Uterus (tissue), 2 donors: Measurements from ENCODE around the gene MPPED1.

ENCODE experiments used
- CTCF ChIP-seq, 4 experiments: fragments of 200-600 bp in 2 of 4; fragments of 450-650 bp in 2 of 4; sonication (generic) in 2 of 4; IDR thresholded peaks; one replicate each; pipeline ENCODE4 v1.5.1; 2016 to 2019; ENCODE audit warnings: antibody characterized with exemption in 4 of 4, mild to moderate bottlenecking in 2 of 4, moderate library complexity in 1 of 4
- POLR2A ChIP-seq, 2 donors: fragments of 450-650 bp; IDR thresholded peaks; one replicate each; pipeline ENCODE4 v1.6.1; 2016; ENCODE audit warnings: antibody characterized with exemption in 2 of 2, mild to moderate bottlenecking in 1 of 2, moderate library complexity in 1 of 2

- no peak for TF ChIP-seq CTCF (IDR thresholded peaks at IDR 0.05)
- no peak for TF ChIP-seq POLR2A (IDR thresholded peaks at IDR 0.05)
Observed at GRCh38 chr22:43429426-43429825, 17.6 kb downstream of the MPPED1 start.
